ENCODE results near the gene ATP2B3. TPM values are rescaled to one million over a fixed set of nuclear protein-coding genes. Genes with fewer than 3 reads are reported as not detected.
A peak's percentile ranks its signal among the peaks of the same experiment; 100 is the strongest.

The ATP2B3 gene
- total RNA-seq, 1 donor from 2014 or later: 0.37 TPM

GRCh38 chrX:153549231-153549630 is 31.8 kb downstream of the ATP2B3 start:
- no peak for DNase-seq (ENCODE audit: low spot score)
- Mint-ChIP-seq H3K4me3 (ENCODE audit: unreplicated experiment) (no peak overlapping the region), H3K27ac (ENCODE audit: unreplicated experiment) (no peak overlapping the region), H3K4me1 (ENCODE audit: low read depth) (no peaks in the 10 kb centered on the region), H3K9me3 (ENCODE audit: low read depth) (no peaks in the 10 kb centered on the region), H3K36me3 (ENCODE audit: low read depth) (peaks cover 3% of the 10 kb centered on the region), H3K27me3 (ENCODE audit: low read depth) (no peaks in the 10 kb centered on the region)
- TF ChIP-seq CTCF (IDR thresholded peaks at IDR 0.05): no peak

- Mint-ChIP-seq H3K27me3 (ENCODE audit: low read depth) (no peaks in the 10 kb centered on the region), H3K4me1 (ENCODE audit: low read depth) (no peaks in the 10 kb centered on the region), H3K27ac (ENCODE audit: unreplicated experiment) (no peak overlapping the region), H3K4me3 (ENCODE audit: unreplicated experiment) (no peak overlapping the region), H3K9me3 (ENCODE audit: low read depth) (no peaks in the 10 kb centered on the region), H3K36me3 (ENCODE audit: low read depth) (peaks cover 3% of the 10 kb centered on the region)
- no peak for DNase-seq (ENCODE audit: low spot score)
- no peak for TF ChIP-seq CTCF (IDR thresholded peaks at IDR 0.05)
Observed at GRCh38 chrX:153549807-153550206, 32.4 kb downstream of the ATP2B3 start.

GRCh38 chrX:153551135-153551534 is 33.7 kb downstream of the ATP2B3 start:
- H3K4me3 Mint-ChIP-seq (ENCODE audit: unreplicated experiment): no peak overlapping the region
- DNase-seq (ENCODE audit: low spot score): no peak
- H3K27ac Mint-ChIP-seq (ENCODE audit: unreplicated experiment): no peak overlapping the region
- no peaks in the 10 kb centered on the region for H3K27me3 Mint-ChIP-seq (ENCODE audit: low read depth)
- TF ChIP-seq CTCF (IDR thresholded peaks at IDR 0.05): no peak
- no peaks in the 10 kb centered on the region for H3K9me3 Mint-ChIP-seq (ENCODE audit: low read depth)
- H3K36me3 Mint-ChIP-seq (ENCODE audit: low read depth): peaks cover 3% of the 10 kb centered on the region
- no peaks in the 10 kb centered on the region for H3K4me1 Mint-ChIP-seq (ENCODE audit: low read depth)

- TF ChIP-seq CTCF (IDR thresholded peaks at IDR 0.05): peak; percentile 80
- H3K27ac Mint-ChIP-seq (ENCODE audit: unreplicated experiment): no peak overlapping the region
- H3K27me3 Mint-ChIP-seq (ENCODE audit: low read depth): no peaks in the 10 kb centered on the region
- no peaks in the 10 kb centered on the region for H3K4me1 Mint-ChIP-seq (ENCODE audit: low read depth)
- no peak for DNase-seq (ENCODE audit: low spot score)
- H3K4me3 Mint-ChIP-seq (ENCODE audit: unreplicated experiment): no peak overlapping the region
- H3K36me3 Mint-ChIP-seq (ENCODE audit: low read depth): no peaks in the 10 kb centered on the region
- no peaks in the 10 kb centered on the region for H3K9me3 Mint-ChIP-seq (ENCODE audit: low read depth)
Observed at GRCh38 chrX:153554519-153555167, 37.2 kb downstream of the ATP2B3 start.

- Mint-ChIP-seq H3K27ac (ENCODE audit: unreplicated experiment) (no peak overlapping the region), H3K27me3 (ENCODE audit: low read depth) (no peaks in the 10 kb centered on the region), H3K9me3 (ENCODE audit: low read depth) (peaks cover 3% of the 10 kb centered on the region), H3K36me3 (ENCODE audit: low read depth) (no peaks in the 10 kb centered on the region), H3K4me1 (ENCODE audit: low read depth) (no peaks in the 10 kb centered on the region), H3K4me3 (ENCODE audit: unreplicated experiment) (no peak overlapping the region)
- DNase-seq (ENCODE audit: low spot score): no peak
- TF ChIP-seq CTCF (IDR thresholded peaks at IDR 0.05): no peak
Observed at GRCh38 chrX:153556767-153557166, 39.3 kb downstream of the ATP2B3 start.
